ENCODE data around the gene MIER2. TPM values are rescaled to one million over a fixed set of nuclear protein-coding genes. Genes with fewer than 3 reads are reported as not detected.
"Not testable (repeated sequence)": the region's sequence is repeated elsewhere in the genome, so short reads cannot be mapped to it uniquely, and the experiment has no call there.

MIER2 gene
- total RNA-seq, 2 experiments from 2014 or later: 9.5 to 11.5 TPM

- H3K4me3 ChIP-seq (ENCODE audit: low read length): no peak overlapping the region
- H3K36me3 ChIP-seq (ENCODE audit: insufficient read depth, low read length): no peaks in the 10 kb centered on the region
- H3K27ac ChIP-seq (ENCODE audit: low read depth in 1 of 2, low read length in 2 of 2): no peak overlapping the region
- POLR2A ChIA-PET: no interaction called here
- peaks cover 8 to 22% of the 10 kb centered on the region in 2 experiments for H3K27me3 ChIP-seq (ENCODE audit: control insufficient read depth in 1 of 2, insufficient read depth in 2 of 2, low read length in 2 of 2)
- no peak for DNase-seq
- Mint-ChIP-seq H3K9me3 (no peaks in the 10 kb centered on the region), H3K27me3 (peaks cover 66% of the 10 kb centered on the region), H3K4me1 (ENCODE audit: low read depth) (peaks cover 6% of the 10 kb centered on the region), H3K36me3 (ENCODE audit: low read depth) (no peaks in the 10 kb centered on the region), H3K4me3 (no peak overlapping the region), H3K27ac (no peak overlapping the region)
- no peaks in the 10 kb centered on the region for H3K9me3 ChIP-seq (ENCODE audit: control insufficient read depth in 1 of 2, insufficient read depth in 1 of 2, low read length in 2 of 2)
- ATAC-seq (ENCODE audit: poor library complexity): no peak
- CTCF ChIA-PET: no interaction called here
- intact Hi-C loops (cut with DNase I, micrococcal nuclease): no loop called here
- no peak for TF ChIP-seq CTCF (IDR thresholded peaks at IDR 0.05)
- peaks cover 6% of the 10 kb centered on the region for H3K4me1 ChIP-seq (ENCODE audit: insufficient read depth, low read length)
These were observed 72.7 kb downstream of the MIER2 start for GRCh38 chr19:271856-272255.

GRCh38 chr19:270766-271318 lies 73.8 kb downstream of the MIER2 start:
- POLR2A ChIA-PET; H3K4me1 ChIP-seq (ENCODE audit: insufficient read depth, low read length); CTCF ChIA-PET; H3K27ac ChIP-seq (ENCODE audit: low read depth in 1 of 2, low read length in 2 of 2); H3K4me3 ChIP-seq (ENCODE audit: low read length); intact Hi-C loops (cut with DNase I, micrococcal nuclease); H3K36me3 ChIP-seq (ENCODE audit: insufficient read depth, low read length); H3K27ac Mint-ChIP-seq; DNase-seq; H3K9me3 ChIP-seq (ENCODE audit: control insufficient read depth in 1 of 2, insufficient read depth in 1 of 2, low read length in 2 of 2); H3K9me3 Mint-ChIP-seq; H3K36me3 Mint-ChIP-seq (ENCODE audit: low read depth); ATAC-seq (ENCODE audit: poor library complexity); H3K4me3 Mint-ChIP-seq: not testable (repeated sequence)
- H3K27me3 ChIP-seq (ENCODE audit: control insufficient read depth in 1 of 2, insufficient read depth in 2 of 2, low read length in 2 of 2): peaks cover 7 to 32% of the 10 kb centered on the region in 2 experiments
- Mint-ChIP-seq H3K27me3 (peaks cover 66% of the 10 kb centered on the region), H3K4me1 (ENCODE audit: low read depth) (peaks cover 11% of the 10 kb centered on the region)

- no peaks in the 10 kb centered on the region for H3K36me3 Mint-ChIP-seq (ENCODE audit: low read depth)
- peaks cover 10% of the 10 kb centered on the region for H3K4me1 ChIP-seq (ENCODE audit: insufficient read depth, low read length)
- peaks cover 9 to 41% of the 10 kb centered on the region in 2 experiments for H3K27me3 ChIP-seq (ENCODE audit: control insufficient read depth in 1 of 2, insufficient read depth in 2 of 2, low read length in 2 of 2)
- H3K4me3 Mint-ChIP-seq: no peak overlapping the region
- H3K4me3 ChIP-seq (ENCODE audit: low read length): no peak overlapping the region
- peaks cover 71% of the 10 kb centered on the region for H3K27me3 Mint-ChIP-seq
- intact Hi-C loops (cut with DNase I, micrococcal nuclease): no loop called here
- no peak overlapping the region for H3K27ac ChIP-seq (ENCODE audit: low read depth in 1 of 2, low read length in 2 of 2)
- H3K4me1 Mint-ChIP-seq (ENCODE audit: low read depth): peaks cover 11% of the 10 kb centered on the region
- ATAC-seq (ENCODE audit: poor library complexity) (no peak), DNase-seq (no peak)
- TF ChIP-seq CTCF (IDR thresholded peaks at IDR 0.05): no peak
- ChIA-PET POLR2A (no interaction called here), CTCF (no interaction called here)
- H3K9me3 Mint-ChIP-seq: no peaks in the 10 kb centered on the region
- no peaks in the 10 kb centered on the region for H3K36me3 ChIP-seq (ENCODE audit: insufficient read depth, low read length)
- no peaks in the 10 kb centered on the region for H3K9me3 ChIP-seq (ENCODE audit: control insufficient read depth in 1 of 2, insufficient read depth in 1 of 2, low read length in 2 of 2)
- no peak overlapping the region for H3K27ac Mint-ChIP-seq
These were observed 75.4 kb downstream of the MIER2 start for GRCh38 chr19:269241-269640.

- H3K27me3 ChIP-seq (ENCODE audit: control insufficient read depth in 1 of 2, insufficient read depth in 2 of 2, low read length in 2 of 2): peaks cover 9 to 35% of the 10 kb centered on the region in 2 experiments
- no peaks in the 10 kb centered on the region for H3K9me3 ChIP-seq (ENCODE audit: control insufficient read depth in 1 of 2, insufficient read depth in 1 of 2, low read length in 2 of 2)
- Mint-ChIP-seq H3K4me3 (no peak overlapping the region), H3K4me1 (ENCODE audit: low read depth) (peaks cover 7% of the 10 kb centered on the region), H3K36me3 (ENCODE audit: low read depth) (no peaks in the 10 kb centered on the region), H3K27me3 (peaks cover 72% of the 10 kb centered on the region), H3K9me3 (no peaks in the 10 kb centered on the region), H3K27ac (no peak overlapping the region)
- H3K27ac ChIP-seq (ENCODE audit: low read depth in 1 of 2, low read length in 2 of 2): no peak overlapping the region
- DNase-seq (no peak), ATAC-seq (ENCODE audit: poor library complexity) (no peak)
- no peak for TF ChIP-seq CTCF (IDR thresholded peaks at IDR 0.05)
- CTCF ChIA-PET: no interaction called here
- no peaks in the 10 kb centered on the region for H3K36me3 ChIP-seq (ENCODE audit: insufficient read depth, low read length)
- POLR2A ChIA-PET: no interaction called here
- H3K4me1 ChIP-seq (ENCODE audit: insufficient read depth, low read length): peaks cover 6% of the 10 kb centered on the region
- no peak overlapping the region for H3K4me3 ChIP-seq (ENCODE audit: low read length)
- intact Hi-C loops (cut with DNase I, micrococcal nuclease): no loop called here
These were observed 82.5 kb downstream of the MIER2 start for GRCh38 chr19:262125-262524.

- intact Hi-C loops (cut with DNase I, micrococcal nuclease); ATAC-seq (ENCODE audit: poor library complexity); CTCF ChIA-PET; H3K4me3 Mint-ChIP-seq; H3K9me3 Mint-ChIP-seq; H3K4me1 ChIP-seq (ENCODE audit: insufficient read depth, low read length); H3K36me3 ChIP-seq (ENCODE audit: insufficient read depth, low read length); H3K27me3 ChIP-seq (ENCODE audit: control insufficient read depth in 1 of 2, insufficient read depth in 2 of 2, low read length in 2 of 2); H3K27ac Mint-ChIP-seq; POLR2A ChIA-PET; DNase-seq; H3K27ac ChIP-seq (ENCODE audit: low read depth in 1 of 2, low read length in 2 of 2); H3K36me3 Mint-ChIP-seq (ENCODE audit: low read depth); H3K4me1 Mint-ChIP-seq (ENCODE audit: low read depth); H3K9me3 ChIP-seq (ENCODE audit: control insufficient read depth in 1 of 2, insufficient read depth in 1 of 2, low read length in 2 of 2); H3K4me3 ChIP-seq (ENCODE audit: low read length): not testable (repeated sequence)
- peaks cover 67% of the 10 kb centered on the region for H3K27me3 Mint-ChIP-seq
These were observed 87.8 kb downstream of the MIER2 start for GRCh38 chr19:256804-257203.

All from CD4-positive, alpha-beta T cell (primary cell).